Measurements from ENCODE around the gene KCNT2. TPM values are rescaled to one million over a fixed set of nuclear protein-coding genes. Genes with fewer than 3 reads are reported as not detected.
"Not testable (repeated sequence)": the region's sequence is repeated elsewhere in the genome, so short reads cannot be mapped to it uniquely, and the experiment has no call there.

The KCNT2 gene
- total RNA-seq, 4 donors from 2014 or later, result 0.18 to 3.3 (median 2.0) TPM

DNA sequence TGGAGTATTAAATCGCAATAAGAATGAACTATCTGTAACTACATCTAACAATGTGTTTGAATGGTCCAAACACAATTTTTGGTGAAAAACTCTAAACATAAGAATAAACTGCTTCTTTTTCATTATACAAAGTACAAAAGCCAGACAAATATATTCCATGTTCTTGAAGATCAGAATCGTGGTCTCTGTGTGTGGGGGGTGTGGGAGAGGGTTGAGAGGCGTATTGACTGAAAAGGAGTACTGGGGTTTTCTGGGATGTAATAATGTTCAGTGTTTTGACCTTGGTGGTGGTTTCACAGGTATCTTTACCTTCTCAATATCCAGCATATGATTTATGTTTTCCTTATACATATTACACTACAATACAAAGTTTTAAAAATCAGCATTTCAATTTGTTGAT, 42.8 kb upstream of the KCNT2 start:
- Histone ChIP-seq H3K4me3 (no peak overlapping the region), H3K9me3 (no peaks in the 10 kb centered on the region), H3K36me3 (no peaks in the 10 kb centered on the region), H3K27me3 (no peaks in the 10 kb centered on the region), H3K27ac (peak overlapping the region in 2 of 4 donors; percentile 17 to 29), H3K4me1 (no peaks in the 10 kb centered on the region)
- TF ChIP-seq POLR2A (IDR thresholded peaks at IDR 0.05), result no peak
- TF ChIP-seq, protein P1, sequence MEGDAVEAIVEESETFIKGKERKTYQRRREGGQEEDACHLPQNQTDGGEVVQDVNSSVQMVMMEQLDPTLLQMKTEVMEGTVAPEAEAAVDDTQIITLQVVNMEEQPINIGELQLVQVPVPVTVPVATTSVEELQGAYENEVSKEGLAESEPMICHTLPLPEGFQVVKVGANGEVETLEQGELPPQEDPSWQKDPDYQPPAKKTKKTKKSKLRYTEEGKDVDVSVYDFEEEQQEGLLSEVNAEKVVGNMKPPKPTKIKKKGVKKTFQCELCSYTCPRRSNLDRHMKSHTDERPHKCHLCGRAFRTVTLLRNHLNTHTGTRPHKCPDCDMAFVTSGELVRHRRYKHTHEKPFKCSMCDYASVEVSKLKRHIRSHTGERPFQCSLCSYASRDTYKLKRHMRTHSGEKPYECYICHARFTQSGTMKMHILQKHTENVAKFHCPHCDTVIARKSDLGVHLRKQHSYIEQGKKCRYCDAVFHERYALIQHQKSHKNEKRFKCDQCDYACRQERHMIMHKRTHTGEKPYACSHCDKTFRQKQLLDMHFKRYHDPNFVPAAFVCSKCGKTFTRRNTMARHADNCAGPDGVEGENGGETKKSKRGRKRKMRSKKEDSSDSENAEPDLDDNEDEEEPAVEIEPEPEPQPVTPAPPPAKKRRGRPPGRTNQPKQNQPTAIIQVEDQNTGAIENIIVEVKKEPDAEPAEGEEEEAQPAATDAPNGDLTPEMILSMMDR (IDR thresholded peaks at IDR 0.05), result no peak
- DNase-seq, result no peak

DNA sequence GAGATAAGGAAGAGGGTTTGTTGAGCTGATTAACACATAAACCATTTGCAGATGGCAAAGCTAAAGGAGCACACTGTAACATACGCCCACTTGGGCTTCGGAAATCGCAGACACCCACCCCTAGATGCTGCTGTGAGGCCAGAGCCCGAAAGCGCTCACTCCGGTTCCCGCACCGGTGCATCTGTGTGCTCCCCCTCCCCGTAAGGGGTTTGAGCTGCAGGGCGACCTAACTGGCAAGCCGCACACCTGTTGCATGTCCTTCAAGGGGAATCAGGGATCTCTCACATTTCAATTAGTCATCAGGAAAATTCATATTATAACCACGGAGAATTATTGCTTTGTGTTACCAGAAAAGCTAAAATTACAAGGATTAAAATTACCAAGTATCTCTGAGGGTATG, 42.2 kb upstream of the KCNT2 start:
- Histone ChIP-seq H3K4me3 (no peak overlapping the region), H3K27ac (no peak overlapping the region), H3K9me3 (no peaks in the 10 kb centered on the region), H3K27me3 (no peaks in the 10 kb centered on the region), H3K4me1 (no peaks in the 10 kb centered on the region), H3K36me3 (no peaks in the 10 kb centered on the region)
- no peak for DNase-seq
- TF ChIP-seq, protein P1 (IDR thresholded peaks at IDR 0.05), result no peak
- no peak for TF ChIP-seq POLR2A (IDR thresholded peaks at IDR 0.05)

DNA sequence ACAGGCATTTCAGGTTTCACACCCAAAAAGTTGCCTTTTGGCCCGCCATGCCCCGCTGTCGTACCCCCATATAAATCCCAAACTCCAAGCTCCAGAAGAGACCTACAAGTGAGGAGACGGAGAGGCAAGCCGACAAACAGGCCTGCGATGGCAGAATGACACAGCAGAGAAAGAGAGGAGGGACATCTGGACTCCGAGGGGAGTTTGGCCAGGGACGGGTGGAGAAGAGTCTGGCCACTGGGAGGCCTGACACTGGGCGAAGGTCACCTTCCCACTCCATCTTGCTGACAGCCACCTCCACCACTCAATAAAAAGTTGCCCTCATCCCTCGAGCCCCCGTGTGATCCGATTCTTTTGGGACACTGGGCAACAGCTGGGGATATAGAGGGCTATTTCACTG, 41.8 kb upstream of the KCNT2 start:
- Histone ChIP-seq H3K36me3 (no peaks in the 10 kb centered on the region), H3K27ac (no peak overlapping the region), H3K27me3 (no peaks in the 10 kb centered on the region), H3K9me3 (no peaks in the 10 kb centered on the region), H3K4me3 (no peak overlapping the region), H3K4me1 (no peaks in the 10 kb centered on the region)
- DNase-seq, result no peak
- TF ChIP-seq POLR2A (IDR thresholded peaks at IDR 0.05), result no peak
- TF ChIP-seq, protein P1 (IDR thresholded peaks at IDR 0.05), result no peak

DNA sequence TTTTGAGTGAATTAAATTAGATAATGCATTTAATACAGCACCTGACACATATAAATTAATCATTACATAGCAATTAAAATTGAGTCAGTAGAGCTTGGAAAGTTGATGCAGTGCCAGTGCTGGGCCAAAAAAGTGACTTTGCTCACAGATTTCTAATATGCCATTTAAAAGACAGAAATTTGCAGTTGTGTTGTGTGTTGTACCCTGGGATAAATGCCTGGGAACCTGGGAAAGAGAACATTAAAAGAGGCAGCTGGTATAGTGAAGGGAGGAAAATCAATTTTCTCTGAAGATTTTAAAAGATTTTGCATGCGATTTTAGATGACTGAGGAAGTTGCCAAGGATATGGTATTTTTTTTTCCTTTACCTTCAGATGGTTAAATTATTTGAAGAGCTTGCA, 32.7 kb upstream of the KCNT2 start:
- H3K27ac ChIP-seq, result no peak overlapping the region
- no peak for DNase-seq
- no peaks in the 10 kb centered on the region for H3K36me3 ChIP-seq
- H3K27me3 ChIP-seq, result no peaks in the 10 kb centered on the region
- H3K4me3 ChIP-seq, result no peak overlapping the region
- no peaks in the 10 kb centered on the region for H3K4me1 ChIP-seq
- no peaks in the 10 kb centered on the region for H3K9me3 ChIP-seq
- no peak for TF ChIP-seq POLR2A (IDR thresholded peaks at IDR 0.05)
- TF ChIP-seq, protein P1 (IDR thresholded peaks at IDR 0.05), result no peak

DNA sequence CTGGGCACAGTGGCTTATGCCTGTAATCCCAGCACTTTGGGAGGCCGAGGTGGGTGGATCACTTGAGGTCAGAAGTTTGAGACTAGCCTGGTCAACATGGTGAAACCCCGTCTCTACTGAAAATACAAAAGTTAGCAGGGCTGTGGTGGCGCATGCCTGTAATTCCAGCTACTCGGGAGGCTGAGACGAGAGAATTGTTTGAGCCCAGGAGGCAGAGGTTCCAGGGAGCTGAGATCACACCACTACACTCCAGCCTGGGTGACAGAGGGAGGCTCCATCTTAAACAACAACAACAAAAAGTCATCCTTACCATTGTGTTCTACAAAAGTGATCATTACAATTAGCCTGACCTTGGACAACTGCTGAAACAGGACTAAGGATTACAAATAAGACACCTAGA, 31.1 kb upstream of the KCNT2 start:
- not testable (repeated sequence) for DNase-seq, H3K27ac ChIP-seq, H3K9me3 ChIP-seq, H3K27me3 ChIP-seq, H3K4me3 ChIP-seq, H3K36me3 ChIP-seq, H3K4me1 ChIP-seq

DNA sequence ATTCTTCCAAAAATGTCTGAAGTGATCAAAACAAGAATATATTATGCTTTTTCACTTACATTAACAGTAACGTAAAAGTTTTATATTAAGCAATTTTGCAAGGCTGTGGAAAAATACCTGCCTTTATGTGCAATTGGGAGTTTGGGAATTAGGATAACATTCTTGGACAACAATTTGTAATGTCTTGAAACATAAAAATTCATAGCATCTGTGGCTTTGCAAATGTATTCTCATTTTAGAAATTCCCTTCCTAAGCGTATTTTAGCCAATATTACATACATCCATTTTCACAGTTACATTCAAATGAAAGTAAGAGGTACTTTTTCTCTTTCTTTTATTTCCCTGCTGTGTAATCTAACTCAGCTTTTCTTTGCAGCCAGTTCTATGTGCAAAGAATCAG, 30.2 kb upstream of the KCNT2 start:
- DNase-seq, result no peak
- Histone ChIP-seq H3K4me1 (no peaks in the 10 kb centered on the region), H3K27ac (no peak overlapping the region), H3K36me3 (no peaks in the 10 kb centered on the region), H3K9me3 (no peaks in the 10 kb centered on the region), H3K4me3 (no peak overlapping the region), H3K27me3 (no peaks in the 10 kb centered on the region)
- no peak for TF ChIP-seq POLR2A (IDR thresholded peaks at IDR 0.05)
- TF ChIP-seq, protein P1 (IDR thresholded peaks at IDR 0.05), result no peak

All from Peyer's patch (tissue), 4 donors.